IMR-90 (cell line): ENCODE results near the gene RMI2. TPM values are rescaled to one million over a fixed set of nuclear protein-coding genes. Genes with fewer than 3 reads are reported as not detected.

ENCODE experiments used
- ATAC-seq: fragments of 200-7000 bp; cut with Tn5 transposase; 2 replicates; pipeline ENCODE4 v1.9.1; 2020; ENCODE audit warnings: low read depth, mild to moderate bottlenecking, moderate library complexity
- BruUV-seq: library from RNA; stranded (reverse); fragments of 400-500 nt; replicated peaks from 2 replicates; lab custom pipeline; 2021; lab: Mats Ljungman, UMichigan
- CTCF ChIA-PET: fragments of 300-600 bp; formaldehyde crosslinking; extraction: SDS; loops from one replicate; lab custom pipeline; 2021; ENCODE audit warnings: antibody characterized with exemption; lab: Yijun Ruan, JAX
- POLR2A ChIA-PET: fragments of 300-600 bp; sonication (Branson Sonifier 250); formaldehyde crosslinking; loops from one replicate; lab custom pipeline; 2022; ENCODE audit warnings: antibody characterized with exemption; ENCODE audit not compliant: unreplicated experiment; lab: Charles Lee
- DNase-seq: peaks from one replicate; pipeline ENCODE4 v3.0.0; 2013
- H2AFZ ChIP-seq: replicated peaks from 2 replicates; pipeline ENCODE3; 2013; ENCODE audit warnings: low read length, mild to moderate bottlenecking; ENCODE audit not compliant: poor library complexity
- H2AK5ac ChIP-seq: 2 replicates; pipeline ENCODE4 v1.6.1; 2013; ENCODE audit warnings: low read depth, low read length, inconsistent platforms
- H2AK9ac ChIP-seq: replicated peaks from 2 replicates; pipeline ENCODE3; 2013; ENCODE audit warnings: mild to moderate bottlenecking, low read depth, low read length, moderate library complexity; ENCODE audit not compliant: poor library complexity
- H2BK120ac ChIP-seq: 2 replicates; pipeline ENCODE4 v1.6.1; 2013; ENCODE audit warnings: low read depth, low read length, inconsistent platforms
- H2BK15ac ChIP-seq: 3 replicates; pipeline ENCODE4 v1.6.1; 2013; ENCODE audit warnings: low read depth, low read length, inconsistent platforms
- H2BK20ac ChIP-seq: 2 replicates; pipeline ENCODE4 v1.6.1; 2013; ENCODE audit warnings: low read depth, mild to moderate bottlenecking, inconsistent platforms, low read length, moderate library complexity
- H2BK5ac ChIP-seq: 2 replicates; pipeline ENCODE4 v1.6.1; 2013; ENCODE audit warnings: mild to moderate bottlenecking, low read depth, low read length, inconsistent platforms; ENCODE audit not compliant: poor library complexity, severe bottlenecking
- H3K14ac ChIP-seq: replicated peaks from 2 replicates; pipeline ENCODE4 v1.6.1; 2013; ENCODE audit warnings: low read depth, low read length, inconsistent platforms
- H3K18ac ChIP-seq: 2 replicates; pipeline ENCODE4 v1.6.1; 2013; ENCODE audit warnings: low read depth, low read length, control low read depth
- H3K23ac ChIP-seq: 2 replicates; pipeline ENCODE4 v1.6.1; 2013; ENCODE audit warnings: low read depth, low read length, inconsistent platforms
- H3K27ac ChIP-seq: 2 replicates; pipeline ENCODE4 v1.5.1; 2013; ENCODE audit warnings: mild to moderate bottlenecking, control low read depth, low read length; ENCODE audit not compliant: insufficient read depth
- H3K27me3 ChIP-seq: 2 replicates; pipeline ENCODE4 v1.6.1; 2013; ENCODE audit warnings: low read length; ENCODE audit not compliant: control insufficient read depth, insufficient read depth
- H3K36me3 ChIP-seq: 2 replicates; pipeline ENCODE4 v1.6.1; 2013; ENCODE audit warnings: low read length, mixed read lengths; ENCODE audit not compliant: control insufficient read depth, insufficient read depth
- H3K4ac ChIP-seq: 2 replicates; pipeline ENCODE4 v1.6.1; 2013; ENCODE audit warnings: low read depth, low read length, inconsistent platforms
- H3K4me1 ChIP-seq: 2 replicates; pipeline ENCODE4 v1.6.1; 2013; ENCODE audit warnings: low read length, mixed read lengths; ENCODE audit not compliant: control insufficient read depth, insufficient read depth
- H3K4me2 ChIP-seq: 2 replicates; pipeline ENCODE4 v1.6.1; 2013; ENCODE audit warnings: low read depth, mild to moderate bottlenecking, control low read depth, low read length, moderate library complexity
- H3K4me3 ChIP-seq: 2 replicates; pipeline ENCODE4 v1.5.1; 2013; ENCODE audit warnings: low read depth, mild to moderate bottlenecking, control low read depth, low read length, moderate library complexity; ENCODE audit not compliant: insufficient read depth
- H3K56ac ChIP-seq: 2 replicates; pipeline ENCODE4 v1.6.1; 2013; ENCODE audit warnings: low read length, inconsistent platforms; ENCODE audit not compliant: insufficient read depth; ENCODE audit errors: extremely low read depth
- H3K79me1 ChIP-seq, 2 experiments: 2 replicates each; pipeline ENCODE4 v1.6.1; 2013; ENCODE audit warnings: low read length in 2 of 2, inconsistent platforms in 1 of 2, low read depth in 1 of 2
- H3K9ac ChIP-seq: 2 replicates; pipeline ENCODE4 v1.6.1; 2013; ENCODE audit warnings: low read depth, low read length, control low read depth
- H3K9me1 ChIP-seq: 2 replicates; pipeline ENCODE4 v1.6.1; 2013; ENCODE audit warnings: low read length, inconsistent platforms; ENCODE audit not compliant: insufficient read depth
- H3K9me3 ChIP-seq: 2 replicates; pipeline ENCODE4 v1.6.1; 2013; ENCODE audit warnings: low read length; ENCODE audit not compliant: control insufficient read depth, insufficient read depth
- H4K20me1 ChIP-seq: 2 replicates; pipeline ENCODE4 v1.6.1; 2013; ENCODE audit warnings: low read length, inconsistent platforms; ENCODE audit not compliant: insufficient read depth
- H4K5ac ChIP-seq: 2 replicates; pipeline ENCODE4 v1.6.1; 2013; ENCODE audit warnings: mild to moderate bottlenecking, low read depth, low read length, control low read depth
- H4K8ac ChIP-seq, 2 experiments: 2 replicates each; pipeline ENCODE4 v1.6.1; 2013; ENCODE audit warnings: low read depth in 2 of 2, low read length in 2 of 2, control low read depth in 1 of 2, inconsistent platforms in 1 of 2
- H4K91ac ChIP-seq: 2 replicates; pipeline ENCODE4 v1.6.1; 2013; ENCODE audit warnings: low read depth, low read length, inconsistent platforms; ENCODE audit not compliant: insufficient read depth
- BHLHE40 ChIP-seq: fragments of 150-350 bp; IDR thresholded peaks from 2 replicates; pipeline ENCODE4 v1.6.1; 2016; ENCODE audit warnings: mild to moderate bottlenecking, low read depth, low read length
- CHD1 ChIP-seq: IDR thresholded peaks from 2 replicates; pipeline ENCODE4 v1.6.1; 2012; ENCODE audit warnings: low read depth, low read length, improper control_type of control experiment
- MAFK ChIP-seq: IDR thresholded peaks from 2 replicates; pipeline ENCODE4 v1.6.1; 2012; ENCODE audit warnings: low read depth, low read length, improper control_type of control experiment
- MAZ ChIP-seq: IDR thresholded peaks from 2 replicates; pipeline ENCODE4 v1.6.1; 2012; ENCODE audit warnings: low read depth, mild to moderate bottlenecking, low read length, improper control_type of control experiment, moderate library complexity, borderline replicate concordance
- NFE2L2 ChIP-seq: fragments of 150-350 bp; IDR thresholded peaks from 2 replicates; pipeline ENCODE4 v1.6.1; 2016; ENCODE audit warnings: low read depth, mild to moderate bottlenecking, low read length
- RCOR1 ChIP-seq: IDR thresholded peaks from 2 replicates; pipeline ENCODE4 v1.6.1; 2012; ENCODE audit warnings: mild to moderate bottlenecking, low read length, improper control_type of control experiment; ENCODE audit not compliant: insufficient replicate concordance
- RFX5 ChIP-seq: IDR thresholded peaks from 2 replicates; pipeline ENCODE4 v1.8.0; 2012; ENCODE audit warnings: low read depth, mild to moderate bottlenecking, low read length, moderate library complexity
- SMC3 ChIP-seq: fragments of 150-350 bp; IDR thresholded peaks from 2 replicates; pipeline ENCODE4 v1.6.1; 2016; ENCODE audit warnings: low read depth, mild to moderate bottlenecking, antibody characterized with exemption, low read length, moderate library complexity
- WGBS, 2 experiments: methylation state at CpG; one replicate each; pipeline versions ENCODE4 v1.1.5 to v1.1.7; 2013; ENCODE audit warnings: missing lambda C conversion rate in 2 of 2; ENCODE audit not compliant: insufficient read length in 1 of 2; ENCODE audit errors: extremely low coverage in 2 of 2; 5-methylcytosine and 5-hydroxymethylcytosine counted together
- dilution Hi-C: fragments of 300-500 bp; cut with HindIII; formaldehyde crosslinking; loops from one replicate; pipeline ENCODE4 v1.14.3; 2018; ENCODE audit warnings: low sequenced_read_pairs; ENCODE audit not compliant: unreplicated experiment
- in situ Hi-C: fragments of 300-500 bp; cut with MboI; formaldehyde crosslinking; loops from 3 replicates; pipeline ENCODE4 v1.14.3; 2019; ENCODE audit warnings: low sequenced_read_pairs, inconsistent platforms, mixed read lengths
- intact Hi-C: fragments of 100-400 bp; cut with micrococcal nuclease; formaldehyde crosslinking; loops from 2 replicates; pipeline ENCODE4 v1.10.0; 2022
- polyA plus RNA-seq, 3 experiments: library from polyadenylated mRNA; depleted of rRNA; stranded (reverse); fragments of >200 nt; gene quantifications; 2 replicates each; pipeline ENCODE4 v1.2.3, GENCODE V29; 2012; ENCODE audit warnings: low replicate concordance in 1 of 3
- total RNA-seq: library from RNA; depleted of rRNA; stranded (reverse); fragments of >200 nt; gene quantifications from 2 replicates; pipeline ENCODE4 v1.2.3, GENCODE V29; 2012
- TF ChIP-seq, protein P1 (sequence below): conservative IDR thresholded peaks from 2 replicates; pipeline ENCODE4 v1.5.1; 2012; ENCODE audit warnings: mild to moderate bottlenecking, low read depth, low read length, improper control_type of control experiment
- TF ChIP-seq, protein P2 (sequence below): fragments of 150-350 bp; IDR thresholded peaks from 2 replicates; pipeline ENCODE4 v1.6.1; 2016; ENCODE audit warnings: low read depth, mild to moderate bottlenecking, low read length, moderate library complexity, borderline replicate concordance

Gene RMI2
- total and polyA plus RNA-seq, 2 of the 4 experiments (the other 2 are of a cell fraction): 3.2 to 5.6 TPM

GRCh38 chr16:11399261-11399831 is 54.1 kb downstream of the RMI2 start:
- no peak overlapping the region for H4K91ac ChIP-seq
- 92% methylated on average over 2 of the region's 22 CpGs; no CpG with 5 or more reads in 1 of the 2 experiments for WGBS, 2 experiments

More at GRCh38 chr16:11399261-11399831, 54.1 kb downstream of the RMI2 start:
- H2AFZ ChIP-seq: no peak overlapping the region
- H3K9me1 ChIP-seq: no peaks in the 10 kb centered on the region
- in situ Hi-C loops: loop anchor here (5.0 kb wide), 1 partner anchor 313 kb away; no protein-coding TSS in a partner anchor
- H2BK120ac ChIP-seq: no peak overlapping the region
- no TSS peak for BruUV-seq
- peaks cover 2% of the 10 kb centered on the region; the same call in 1 of the 2 replicates for H3K27me3 ChIP-seq
- no peak overlapping the region for H3K4me3 ChIP-seq
- H4K5ac ChIP-seq: no peak overlapping the region
- dilution Hi-C loops: no loop called here
- no peak overlapping the region for H3K27ac ChIP-seq
- no peaks in the 10 kb centered on the region for H3K9me3 ChIP-seq
- no peaks in the 10 kb centered on the region for H3K79me1 ChIP-seq
- no peak overlapping the region for H4K8ac ChIP-seq
- H2BK20ac ChIP-seq: no peak overlapping the region
- no peak overlapping the region for H2AK5ac ChIP-seq
- intact Hi-C loops: loop anchor here (10.0 kb wide), 1 partner anchor 665 kb away; no protein-coding TSS in a partner anchor
- TF ChIP-seq SMC3 (no peak), BHLHE40 (no peak), NFE2L2 (no peak), MAZ (no peak), MAFK (no peak), RFX5 (no peak), RCOR1 (no peak), CHD1 (no peak)
- TF ChIP-seq, protein P1, sequence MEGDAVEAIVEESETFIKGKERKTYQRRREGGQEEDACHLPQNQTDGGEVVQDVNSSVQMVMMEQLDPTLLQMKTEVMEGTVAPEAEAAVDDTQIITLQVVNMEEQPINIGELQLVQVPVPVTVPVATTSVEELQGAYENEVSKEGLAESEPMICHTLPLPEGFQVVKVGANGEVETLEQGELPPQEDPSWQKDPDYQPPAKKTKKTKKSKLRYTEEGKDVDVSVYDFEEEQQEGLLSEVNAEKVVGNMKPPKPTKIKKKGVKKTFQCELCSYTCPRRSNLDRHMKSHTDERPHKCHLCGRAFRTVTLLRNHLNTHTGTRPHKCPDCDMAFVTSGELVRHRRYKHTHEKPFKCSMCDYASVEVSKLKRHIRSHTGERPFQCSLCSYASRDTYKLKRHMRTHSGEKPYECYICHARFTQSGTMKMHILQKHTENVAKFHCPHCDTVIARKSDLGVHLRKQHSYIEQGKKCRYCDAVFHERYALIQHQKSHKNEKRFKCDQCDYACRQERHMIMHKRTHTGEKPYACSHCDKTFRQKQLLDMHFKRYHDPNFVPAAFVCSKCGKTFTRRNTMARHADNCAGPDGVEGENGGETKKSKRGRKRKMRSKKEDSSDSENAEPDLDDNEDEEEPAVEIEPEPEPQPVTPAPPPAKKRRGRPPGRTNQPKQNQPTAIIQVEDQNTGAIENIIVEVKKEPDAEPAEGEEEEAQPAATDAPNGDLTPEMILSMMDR: no peak
- TF ChIP-seq, protein P2, sequence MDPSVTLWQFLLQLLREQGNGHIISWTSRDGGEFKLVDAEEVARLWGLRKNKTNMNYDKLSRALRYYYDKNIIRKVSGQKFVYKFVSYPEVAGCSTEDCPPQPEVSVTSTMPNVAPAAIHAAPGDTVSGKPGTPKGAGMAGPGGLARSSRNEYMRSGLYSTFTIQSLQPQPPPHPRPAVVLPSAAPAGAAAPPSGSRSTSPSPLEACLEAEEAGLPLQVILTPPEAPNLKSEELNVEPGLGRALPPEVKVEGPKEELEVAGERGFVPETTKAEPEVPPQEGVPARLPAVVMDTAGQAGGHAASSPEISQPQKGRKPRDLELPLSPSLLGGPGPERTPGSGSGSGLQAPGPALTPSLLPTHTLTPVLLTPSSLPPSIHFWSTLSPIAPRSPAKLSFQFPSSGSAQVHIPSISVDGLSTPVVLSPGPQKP: no peak
- no peak overlapping the region for H3K4ac ChIP-seq
- no peak overlapping the region for H3K56ac ChIP-seq
- H3K9ac ChIP-seq: no peak overlapping the region
- peaks cover 3% of the 10 kb centered on the region; the same call in 1 of the 2 replicates for H3K4me1 ChIP-seq
- H3K23ac ChIP-seq: no peak overlapping the region
- H3K4me2 ChIP-seq: no peak overlapping the region
- POLR2A ChIA-PET: no interaction called here
- DNase-seq: no peak
- no peak overlapping the region for H3K14ac ChIP-seq
- no peak overlapping the region for H3K18ac ChIP-seq
- no peak overlapping the region for H2BK15ac ChIP-seq
- H2AK9ac ChIP-seq: no peak overlapping the region
- no peaks in the 10 kb centered on the region for H3K36me3 ChIP-seq
- no peak for ATAC-seq
- H4K20me1 ChIP-seq: no peaks in the 10 kb centered on the region
- H2BK5ac ChIP-seq: no peak overlapping the region
- CTCF ChIA-PET: interaction anchor here (0.6 to 1.0 kb wide), 2 partner anchors 12 to 435 kb away, joined by 3 read pairs; no protein-coding TSS in a partner anchor
